Hepatocyte (in vitro differentiated cells): ENCODE results near the gene AGAP1. TPM values are rescaled to one million over a fixed set of nuclear protein-coding genes. Genes with fewer than 3 reads are reported as not detected.
A peak's percentile ranks its signal among the peaks of the same experiment; 100 is the strongest.

Experiments used
- DNase-seq: peaks from one replicate; pipeline ENCODE4 v3.0.0-alpha.2; 2016; ENCODE audit warnings: low spot score
- H2AFZ ChIP-seq: fragments of 200-600 bp; sonication (generic); 2 replicates; pipeline ENCODE4 v1.6.0; 2016; ENCODE audit warnings: antibody characterized with exemption, mild to moderate bottlenecking
- H3K27ac ChIP-seq: fragments of 200-600 bp; sonication (generic); 2 replicates; pipeline ENCODE4 v1.5.1; 2016; ENCODE audit warnings: mild to moderate bottlenecking
- H3K27me3 ChIP-seq: fragments of 200-600 bp; sonication (generic); 2 replicates; pipeline ENCODE4 v1.6.1; 2016
- H3K36me3 ChIP-seq: fragments of 200-600 bp; sonication (generic); replicated peaks from 2 replicates; pipeline ENCODE4 v1.5.1; 2016; ENCODE audit warnings: low read depth; ENCODE audit not compliant: insufficient read depth
- H3K4me1 ChIP-seq: fragments of 200-600 bp; sonication (generic); 2 replicates; pipeline ENCODE4 v1.5.1; 2016; ENCODE audit warnings: mild to moderate bottlenecking, moderate library complexity; ENCODE audit not compliant: insufficient read depth
- H3K4me2 ChIP-seq: fragments of 200-600 bp; sonication (generic); 2 replicates; pipeline ENCODE4 v1.6.0; 2016
- H3K4me3 ChIP-seq: fragments of 200-600 bp; sonication (generic); 2 replicates; pipeline ENCODE4 v1.5.1; 2016; ENCODE audit warnings: mild to moderate bottlenecking
- H3K79me2 ChIP-seq: fragments of 200-600 bp; sonication (generic); 2 replicates; pipeline ENCODE4 v1.6.0; 2017; ENCODE audit warnings: mild to moderate bottlenecking
- H3K9me2 ChIP-seq: fragments of 200-600 bp; sonication (generic); replicated peaks from 2 replicates; pipeline ENCODE4 v1.6.0; 2017; ENCODE audit warnings: mild to moderate bottlenecking; ENCODE audit not compliant: insufficient read depth
- H3K9me3 ChIP-seq: fragments of 200-600 bp; sonication (generic); 2 replicates; pipeline ENCODE4 v1.5.1; 2016; ENCODE audit warnings: low read depth, mild to moderate bottlenecking
- H4K20me1 ChIP-seq: fragments of 200-600 bp; sonication (generic); 2 replicates; pipeline ENCODE4 v1.6.0; 2016; ENCODE audit warnings: mild to moderate bottlenecking; ENCODE audit not compliant: insufficient read depth, poor library complexity, severe bottlenecking
- CTCF ChIP-seq: fragments of 200-600 bp; sonication (generic); IDR thresholded peaks from 2 replicates; pipeline ENCODE4 v1.5.1; 2016; ENCODE audit warnings: antibody characterized with exemption, mild to moderate bottlenecking; ENCODE audit not compliant: poor library complexity
- EZH2 ChIP-seq: fragments of 200-600 bp; sonication (generic); IDR thresholded peaks from 2 replicates; pipeline ENCODE4 v1.6.1; 2016; ENCODE audit warnings: antibody characterized with exemption, mild to moderate bottlenecking, borderline replicate concordance
- EZH2phosphoT487 ChIP-seq: fragments of 200-600 bp; sonication (generic); IDR thresholded peaks from one replicate; pipeline ENCODE4 v1.6.1; 2018; ENCODE audit warnings: antibody characterized with exemption, mild to moderate bottlenecking, low read depth, moderate library complexity; ENCODE audit not compliant: unreplicated experiment, severe bottlenecking
- WGBS: methylation state at CpG from one replicate; pipeline ENCODE4 v1.1.6; 2016; ENCODE audit warnings: low lambda C conversion rate; ENCODE audit errors: missing lambda C conversion rate; 5-methylcytosine and 5-hydroxymethylcytosine counted together
- polyA plus RNA-seq: library from polyadenylated mRNA; unstranded; fragments of >200 nt; fragmentation: Nextera tagmentation; extraction: Ambion mirVana; gene quantifications from 2 replicates; pipeline ENCODE4 v1.2.1, GENCODE V29; 2016
- total RNA-seq: library from RNA; depleted of rRNA; stranded (reverse); fragments of >200 nt; gene quantifications from 2 replicates; pipeline ENCODE4 v1.2.3, GENCODE V29; 2014

Gene AGAP1
- total and polyA plus RNA-seq, 2 experiments from 2014 or later = 12.1 to 20.0 TPM

- 16% methylated on average over 27 of the region's 27 CpGs for whole genome bisulfite sequencing
- Histone ChIP-seq H2AFZ (peak overlapping the region; percentile 95), H3K4me1 (peaks cover 21% of the 10 kb centered on the region), H3K27me3 (no peaks in the 10 kb centered on the region), H3K36me3 (no peaks in the 10 kb centered on the region), H4K20me1 (peaks cover 29% of the 10 kb centered on the region), H3K79me2 (peaks cover 33% of the 10 kb centered on the region), H3K4me3 (peak overlapping the region; percentile 48), H3K9me2 (no peaks in the 10 kb centered on the region), H3K9me3 (no peaks in the 10 kb centered on the region), H3K27ac (no peak overlapping the region), H3K4me2 (peak overlapping the region; percentile 96)
- TF ChIP-seq EZH2 = no peak
- no peak for TF ChIP-seq EZH2phosphoT487
- no peak for TF ChIP-seq CTCF
- no peak for DNase-seq
Measured at GRCh38 chr2:235492850-235493344, 946 bp upstream of the AGAP1 start.

- peaks cover 21% of the 10 kb centered on the region for H3K4me1 ChIP-seq
- H3K27me3 ChIP-seq = no peaks in the 10 kb centered on the region
- no peak overlapping the region for H3K27ac ChIP-seq
- TF ChIP-seq EZH2phosphoT487 = no peak
- TF ChIP-seq CTCF = no peak
- no peaks in the 10 kb centered on the region for H3K9me3 ChIP-seq
- no peaks in the 10 kb centered on the region for H3K9me2 ChIP-seq
- no peak for DNase-seq
- WGBS = 5% methylated on average over 22 of the region's 33 CpGs
- no peaks in the 10 kb centered on the region for H3K36me3 ChIP-seq
- peaks cover 38% of the 10 kb centered on the region for H3K79me2 ChIP-seq
- peak overlapping the region; percentile 48 for H3K4me3 ChIP-seq
- H3K4me2 ChIP-seq = peak overlapping the region; percentile 96
- peak overlapping the region; percentile 95 for H2AFZ ChIP-seq
- peaks cover 34% of the 10 kb centered on the region for H4K20me1 ChIP-seq
Measured at GRCh38 chr2:235493402-235493774, 455 bp upstream of the AGAP1 start.

GRCh38 chr2:235494716-235495372 is 1.0 kb downstream of the AGAP1 start:
- H3K9me3 ChIP-seq = no peaks in the 10 kb centered on the region
- H2AFZ ChIP-seq = peak overlapping the region; percentile 29
- H3K9me2 ChIP-seq = no peaks in the 10 kb centered on the region
- H3K4me1 ChIP-seq = peaks cover 21% of the 10 kb centered on the region
- 1% methylated on average over 68 of the region's 72 CpGs for WGBS
- H3K27me3 ChIP-seq = no peaks in the 10 kb centered on the region
- peak overlapping the region; percentile 96 for H3K4me3 ChIP-seq
- no peaks in the 10 kb centered on the region for H3K36me3 ChIP-seq
- DNase-seq = peak; percentile 70
- H3K4me2 ChIP-seq = peak overlapping the region; percentile 96
- no peak for TF ChIP-seq EZH2phosphoT487
- TF ChIP-seq EZH2 = no peak
- TF ChIP-seq CTCF = peak; percentile 16
- peaks cover 46% of the 10 kb centered on the region for H4K20me1 ChIP-seq
- peaks cover 53% of the 10 kb centered on the region for H3K79me2 ChIP-seq
- peak overlapping the region; percentile 62 for H3K27ac ChIP-seq
